HG02840 (cell line): ENCODE results near the gene KRT33A.
"Not testable (repeated sequence)": the region's sequence is repeated elsewhere in the genome, so short reads cannot be mapped to it uniquely, and the experiment has no call there.

ENCODE experiments used
- ATAC-seq: cut with Tn5 transposase; IDR thresholded peaks from one replicate; pipeline ENCODE4 v1.9.1; 2021; ENCODE audit warnings: mild to moderate bottlenecking, moderate library complexity, moderate number of reproducible peaks; ENCODE audit not compliant: unreplicated experiment, low FRiP score

Gene KRT33A

DNA sequence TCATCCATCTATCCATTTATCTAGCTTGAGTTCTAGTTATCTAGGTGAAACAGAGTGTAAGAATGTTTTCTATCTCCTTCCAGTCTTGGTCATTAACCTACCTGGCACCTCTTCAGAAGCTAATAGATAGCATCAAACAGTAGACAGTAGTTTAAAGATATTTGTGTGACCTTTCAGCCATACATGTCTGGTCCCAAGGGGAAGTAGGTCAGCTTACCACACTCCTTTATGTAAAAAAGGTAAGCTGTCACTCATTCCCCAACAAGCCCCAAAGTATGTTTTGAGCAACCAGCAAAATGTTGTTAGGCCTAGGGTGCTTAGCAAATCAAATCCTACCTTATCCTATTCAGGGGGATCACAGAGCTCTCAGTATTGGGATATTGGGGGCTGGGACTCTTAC, 15.4 kb upstream of the KRT33A start:
- no peak for ATAC-seq

GRCh38 chr17:41363881-41364280, 13.3 kb upstream of the KRT33A start:
- no peak for ATAC-seq

DNA sequence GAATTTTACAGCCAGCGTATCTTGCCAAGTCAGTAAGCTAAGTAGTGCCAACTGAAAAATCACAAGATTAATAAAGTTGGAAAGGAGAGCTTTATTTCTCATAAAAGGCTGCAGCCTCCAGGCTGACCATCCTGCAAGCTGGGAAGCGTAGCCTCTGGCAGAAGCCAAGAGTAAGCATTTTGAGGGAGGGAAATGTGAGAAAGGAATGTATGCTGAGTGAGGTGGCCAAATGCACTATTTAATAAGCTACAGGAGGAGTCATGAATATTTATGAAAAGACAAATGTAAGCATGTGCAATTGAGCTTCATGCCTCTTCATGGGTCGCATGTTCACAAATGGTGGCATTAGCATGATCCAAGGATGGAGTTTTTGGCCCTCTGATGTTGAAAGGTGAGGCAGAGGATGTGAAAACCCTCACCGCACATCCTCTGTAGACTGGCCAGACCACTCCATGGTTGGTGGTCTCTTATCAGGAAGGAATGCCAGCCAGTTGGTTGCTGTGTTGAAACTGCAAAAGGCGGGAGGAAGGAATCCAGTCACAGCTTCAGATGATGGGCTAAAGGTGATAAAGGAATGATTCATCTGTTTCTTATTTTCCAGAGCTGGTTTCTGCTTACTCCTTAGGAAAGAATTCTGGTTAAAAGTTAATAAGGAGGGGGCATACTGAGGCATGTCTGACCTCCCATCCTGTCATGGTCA, 9.8 kb upstream of the KRT33A start:
- no peak for ATAC-seq

DNA sequence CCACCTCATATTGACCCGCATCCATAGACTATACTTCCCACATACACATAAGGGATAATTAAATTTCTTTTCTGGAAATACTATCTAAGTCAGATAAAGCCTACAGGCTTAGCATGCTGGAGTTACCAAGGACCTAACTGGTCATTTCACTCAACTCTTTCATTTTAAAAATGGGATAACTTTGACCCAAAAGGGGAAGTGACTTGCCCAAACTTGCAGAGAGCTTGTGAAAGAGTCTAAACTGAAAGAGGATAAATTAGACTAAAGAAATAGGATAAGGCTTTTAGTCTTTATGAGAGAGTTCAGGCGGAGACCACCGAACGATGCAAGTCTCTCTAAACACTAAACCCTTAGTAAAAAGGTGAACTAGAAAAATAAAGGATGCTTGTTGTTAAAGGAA, 3.9 kb upstream of the KRT33A start:
- no peak for ATAC-seq

- ATAC-seq, result no peak
Observed at GRCh38 chr17:41352597-41353366, 2.2 kb upstream of the KRT33A start.

DNA sequence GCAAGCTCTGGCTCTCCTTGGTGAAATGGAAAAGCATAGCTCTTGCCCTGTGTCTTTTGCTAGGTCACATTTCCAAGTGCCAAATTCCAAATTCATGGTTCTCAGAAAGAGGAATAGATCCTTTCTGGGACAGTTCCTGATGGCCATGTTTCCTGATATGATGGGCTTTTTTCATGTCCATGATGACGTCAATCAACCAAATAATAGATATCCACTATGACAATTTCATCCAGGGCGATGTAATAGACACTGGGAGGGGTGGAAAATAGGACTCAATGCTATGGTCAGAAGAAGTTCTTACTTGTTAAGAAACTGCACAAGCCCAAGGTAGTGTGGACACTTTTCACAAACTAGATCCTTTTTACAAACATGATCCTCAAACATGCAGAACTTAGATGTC, 549 bp upstream of the KRT33A start:
- no peak for ATAC-seq

DNA sequence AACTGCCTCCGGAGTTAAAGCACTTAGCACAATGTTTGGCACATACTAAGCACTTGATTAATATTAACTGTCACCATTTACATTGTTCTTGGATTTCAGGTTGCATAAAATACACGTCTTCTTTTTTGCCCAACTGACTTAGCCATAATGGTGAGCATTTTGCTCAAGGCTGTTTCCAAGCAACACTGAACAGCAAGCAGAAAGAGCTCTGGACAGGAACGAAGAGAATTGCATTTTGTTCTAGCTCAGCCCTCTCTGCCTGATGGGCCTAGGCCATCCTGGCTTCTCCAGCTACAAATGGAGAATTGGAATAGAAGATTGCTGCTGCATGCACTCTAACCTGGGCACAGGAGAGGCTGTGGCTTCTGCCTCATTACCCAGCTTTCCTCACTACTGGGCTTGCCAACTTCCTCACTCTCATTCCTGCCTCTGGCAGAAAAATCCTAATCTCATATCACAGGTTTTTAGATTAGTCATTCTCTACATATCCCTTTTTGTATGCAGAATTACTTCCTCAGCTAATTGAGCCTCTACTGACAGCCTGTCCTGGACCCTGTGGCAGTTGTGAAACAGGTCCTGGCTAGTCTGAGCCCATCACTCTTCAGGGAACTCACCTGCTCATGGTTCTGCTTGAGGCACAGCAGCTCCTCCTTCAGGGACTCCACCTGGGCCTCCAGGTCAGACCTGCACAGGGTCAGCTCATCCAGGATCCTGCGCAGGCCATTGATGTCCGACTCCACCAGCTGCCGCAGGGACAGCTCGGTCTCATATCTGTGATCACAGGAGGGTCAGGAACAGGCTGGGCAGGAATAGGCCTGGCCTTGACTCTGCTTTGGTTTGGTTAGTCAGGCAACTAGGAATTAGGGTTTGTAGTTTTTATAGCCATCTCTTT, 2.5 kb downstream of the KRT33A start:
- no peak for ATAC-seq

DNA sequence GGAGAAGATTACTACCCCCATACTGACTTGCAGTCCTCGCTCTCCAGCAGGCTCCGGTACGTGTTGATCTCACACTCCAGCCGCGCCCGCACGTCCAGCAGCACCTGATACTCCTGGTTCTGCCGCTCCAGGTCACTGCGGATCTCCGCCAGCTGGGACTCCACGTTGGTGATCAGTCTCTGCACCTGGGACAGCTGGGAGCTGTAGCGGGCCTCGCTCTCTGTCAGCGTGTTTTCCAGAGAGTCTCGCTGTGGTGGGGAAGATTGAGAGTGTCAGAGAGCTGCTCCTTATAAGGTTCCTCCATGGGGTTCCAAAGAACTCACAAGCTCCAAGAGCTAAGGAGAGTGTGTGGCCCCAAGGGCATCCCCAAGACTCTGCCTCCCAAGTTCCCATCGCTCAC, 4.2 kb downstream of the KRT33A start:
- ATAC-seq, result not testable (repeated sequence)

DNA sequence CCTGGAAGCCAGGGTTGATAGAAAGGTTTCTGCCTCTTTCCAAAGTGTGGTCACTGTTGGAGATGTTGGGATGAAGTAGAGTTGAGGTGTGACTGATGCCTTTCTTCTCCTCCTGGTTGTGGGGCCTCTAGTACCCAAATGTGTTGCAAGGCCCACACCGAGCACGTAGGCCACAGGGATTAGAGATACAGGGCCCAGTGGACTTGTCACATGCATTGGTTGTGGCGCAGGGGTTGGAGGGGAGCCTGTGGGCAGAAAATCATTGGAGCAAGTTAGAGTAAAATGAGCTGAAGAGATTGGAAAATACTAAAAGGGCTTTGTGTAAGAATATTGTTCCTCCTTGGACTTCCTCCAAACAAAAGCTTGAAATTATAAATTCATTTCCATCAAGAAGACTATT, 4.6 kb downstream of the KRT33A start:
- ATAC-seq, result no peak

DNA sequence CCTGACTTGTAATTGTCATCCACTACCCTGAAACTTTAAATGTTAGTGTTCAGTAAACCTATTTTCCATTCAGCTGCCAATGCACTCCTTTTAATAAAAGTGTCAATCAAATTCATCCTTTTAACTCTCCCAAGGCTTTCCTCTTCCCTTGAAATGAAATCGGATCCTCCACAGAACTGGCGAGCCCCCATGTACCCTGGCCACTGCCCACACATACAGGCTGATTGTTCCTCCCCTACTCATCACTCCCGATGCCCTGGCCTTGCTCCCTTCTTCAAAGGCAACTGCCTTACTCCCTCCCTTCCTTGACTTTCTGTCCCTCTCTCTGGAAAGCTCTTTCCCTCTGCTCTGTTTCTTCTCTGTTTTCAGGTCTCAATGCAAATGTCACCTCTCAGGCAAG, 7.6 kb downstream of the KRT33A start:
- no peak for ATAC-seq

DNA sequence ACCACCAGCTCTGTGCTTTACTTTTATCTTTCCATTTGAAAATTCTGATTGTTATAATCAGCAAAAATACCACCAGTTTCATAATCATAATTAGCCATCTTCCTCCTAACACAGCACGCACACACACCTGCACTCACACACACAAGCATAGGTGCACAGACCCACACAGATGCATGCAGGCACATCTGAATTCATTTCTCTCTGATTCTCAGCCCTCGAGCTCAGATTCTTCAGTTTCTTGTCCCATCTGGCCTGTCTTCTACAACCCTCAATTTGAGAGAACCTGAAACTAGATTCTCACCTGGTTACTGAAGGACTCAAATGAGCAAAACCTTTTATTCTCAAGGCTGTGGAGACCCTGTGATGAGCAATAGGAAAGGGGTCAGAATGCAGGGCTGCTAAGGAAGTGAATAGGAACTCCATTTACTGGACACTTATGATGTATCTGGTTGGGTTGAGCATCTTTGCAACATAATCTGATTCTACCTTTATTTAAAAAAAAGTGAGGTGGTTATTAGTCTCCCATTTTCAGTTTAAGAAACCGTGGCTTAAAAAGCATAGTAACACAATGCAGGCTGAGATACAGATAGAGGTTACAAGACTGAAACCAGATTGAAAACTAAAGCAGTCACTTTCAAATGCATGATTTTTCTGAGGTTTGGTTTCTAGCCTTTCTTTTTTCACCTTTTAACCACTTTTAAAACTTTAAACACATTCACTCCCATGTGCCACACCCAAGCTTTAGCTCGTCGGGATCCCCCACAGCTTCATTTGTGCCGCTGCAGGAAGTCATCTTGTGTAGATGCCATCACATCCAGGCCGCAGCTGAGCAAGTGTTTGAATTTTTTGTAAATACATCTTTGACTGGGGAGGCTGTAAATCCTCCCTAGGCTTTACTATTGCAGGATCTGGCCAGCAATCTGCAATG, 9.4 kb downstream of the KRT33A start:
- ATAC-seq, result no peak

DNA sequence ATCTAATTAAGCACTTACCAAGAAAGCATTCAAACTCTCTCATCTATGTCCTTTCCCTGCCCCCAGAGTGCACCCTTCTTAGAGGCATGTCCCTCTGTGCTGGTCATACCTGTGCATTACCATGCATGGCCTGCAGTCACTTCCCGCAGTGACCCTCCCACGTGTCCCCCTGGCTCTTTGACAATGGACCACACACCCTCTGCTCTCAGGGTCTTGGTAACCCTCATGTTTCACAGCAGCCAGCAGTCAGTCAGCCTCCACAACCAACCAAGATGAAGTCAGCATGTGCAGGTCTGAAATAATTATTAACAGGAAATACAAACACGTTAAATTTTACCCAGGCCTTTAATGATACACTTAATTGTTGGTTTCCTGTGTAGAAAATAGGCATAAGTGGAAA, 10.1 kb downstream of the KRT33A start:
- ATAC-seq, result no peak

GRCh38 chr17:41339571-41340172, 11.0 kb downstream of the KRT33A start:
- no peak for ATAC-seq

- no peak for ATAC-seq
Observed at GRCh38 chr17:41338961-41339485, 11.6 kb downstream of the KRT33A start.

DNA sequence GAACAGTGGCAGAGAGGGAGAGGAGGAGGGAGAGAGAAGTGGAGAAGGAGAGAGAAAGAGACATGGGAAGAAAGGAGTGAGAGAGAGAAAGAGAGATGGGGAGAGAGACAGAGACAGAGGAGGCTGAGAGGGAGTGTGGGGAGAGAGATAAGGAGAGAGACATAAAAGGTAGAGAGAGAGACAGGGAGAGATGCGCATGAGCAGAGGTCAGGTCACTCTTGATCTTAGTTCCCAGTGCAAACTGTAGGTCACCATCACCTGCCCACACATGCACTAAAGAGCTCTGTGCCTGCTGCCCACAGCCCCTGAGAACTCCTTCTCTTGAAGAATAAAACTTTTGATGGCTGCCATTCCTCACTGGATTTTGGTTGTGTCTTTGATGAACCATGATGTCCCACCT, 14.9 kb downstream of the KRT33A start:
- ATAC-seq, result no peak

DNA sequence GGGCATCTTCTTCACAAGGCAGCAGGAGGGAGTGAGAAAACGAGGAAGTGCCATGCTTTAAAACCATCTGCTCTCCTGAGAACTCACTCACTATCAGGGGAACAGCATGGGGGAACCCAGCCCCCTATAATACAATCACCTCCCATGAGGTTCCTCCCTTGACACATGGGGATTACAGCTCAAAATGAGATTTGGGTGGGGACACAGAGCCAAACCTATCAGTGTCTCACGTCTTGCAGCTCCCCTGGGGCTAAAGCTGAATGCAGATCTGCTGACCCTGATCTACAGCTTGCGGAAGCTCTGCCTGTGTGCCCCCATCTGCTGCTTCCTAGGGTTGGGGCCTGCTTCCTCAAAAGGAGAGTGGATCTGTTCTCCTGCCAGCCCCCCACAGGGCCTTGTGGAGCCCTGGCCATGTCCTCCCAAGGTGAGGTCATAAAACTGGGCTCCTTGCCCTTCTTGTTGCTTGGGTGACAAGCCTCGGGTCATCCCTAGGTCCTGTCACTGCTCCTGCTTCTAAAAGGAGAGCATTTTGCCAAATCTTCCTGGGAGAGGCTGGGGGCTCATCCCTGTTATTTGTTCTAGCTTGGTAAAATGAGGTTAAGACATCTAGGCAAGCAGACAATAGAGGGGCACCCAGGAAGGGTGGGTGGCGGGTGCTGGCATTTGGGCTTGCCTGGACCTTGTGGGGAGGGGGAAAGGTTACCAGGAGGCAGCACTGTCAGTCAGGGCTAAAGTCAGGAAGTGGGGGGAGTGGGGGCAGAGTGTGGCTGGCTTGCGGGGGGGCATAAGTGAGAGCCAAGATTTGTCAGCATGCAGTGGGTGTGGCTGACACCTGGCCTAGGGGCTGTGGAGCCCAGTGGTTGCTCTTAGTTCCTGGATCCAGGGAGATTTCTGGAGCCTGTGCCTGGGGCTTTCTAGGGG, 16.0 kb downstream of the KRT33A start:
- no peak for ATAC-seq

DNA sequence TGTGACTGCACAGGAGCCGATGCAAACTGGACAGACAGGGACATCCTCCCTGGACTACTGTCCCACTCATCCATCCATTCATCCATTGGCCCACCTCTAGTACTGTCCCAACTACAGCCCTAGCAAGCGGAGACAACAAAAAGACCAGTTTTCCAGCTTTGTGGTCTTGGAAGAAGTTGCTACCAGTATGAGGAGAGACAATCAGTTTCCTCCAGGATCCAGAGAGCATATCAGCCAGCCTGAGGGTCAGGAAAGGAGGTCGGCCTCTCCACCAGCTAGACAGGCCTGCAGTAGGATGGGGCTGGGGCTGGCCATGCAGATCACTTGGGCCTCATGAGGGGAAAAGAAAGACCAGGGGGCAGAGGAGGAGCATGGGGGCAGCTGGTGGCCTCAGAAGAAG, 16.8 kb downstream of the KRT33A start:
- ATAC-seq, result no peak

DNA sequence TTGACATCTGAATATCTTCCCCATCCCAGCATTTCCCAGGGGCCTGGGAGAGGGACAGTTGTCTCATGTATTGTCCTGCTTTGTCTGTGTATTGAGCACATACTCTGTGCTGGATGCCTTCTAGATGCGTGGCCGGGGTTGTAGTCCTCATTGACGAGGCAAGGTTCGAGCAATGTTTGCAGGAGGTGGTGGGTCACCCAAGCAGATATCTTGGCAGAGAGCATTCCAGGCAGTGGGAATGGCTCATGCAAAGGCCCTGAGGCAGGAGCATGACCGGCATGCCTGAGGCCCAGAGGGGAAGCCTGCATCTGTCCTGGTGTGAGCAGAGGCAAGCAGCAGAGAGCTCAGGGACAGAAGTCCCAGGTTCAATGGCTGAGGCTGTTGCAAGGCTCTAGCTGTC, 17.5 kb downstream of the KRT33A start:
- no peak for ATAC-seq
